Upper lobe of right lung (tissue), 1 donor: ENCODE measurements around the gene CD34. TPM values are rescaled to one million over a fixed set of nuclear protein-coding genes. Genes with fewer than 3 reads are reported as not detected.

Source experiments
- ATAC-seq: fragments of 200-7000 bp; cut with Tn5 transposase; one replicate; pipeline ENCODE4 v1.9.1; 2020; ENCODE audit warnings: mild to moderate bottlenecking, moderate library complexity
- DNase-seq: peaks from one replicate; pipeline ENCODE4 v3.0.0-alpha.2; 2020
- H3K27ac ChIP-seq: fragments of 200-600 bp; one replicate; pipeline ENCODE4 v1.8.0; 2022
- H3K27me3 ChIP-seq: fragments of 200-600 bp; one replicate; pipeline ENCODE4 v1.8.0; 2022; ENCODE audit warnings: mild to moderate bottlenecking
- H3K36me3 ChIP-seq: fragments of 200-600 bp; one replicate; pipeline ENCODE4 v1.8.0; 2022
- H3K4me1 ChIP-seq: fragments of 200-600 bp; one replicate; pipeline ENCODE4 v1.8.0; 2022
- H3K4me3 ChIP-seq: fragments of 200-600 bp; one replicate; pipeline ENCODE4 v1.8.0; 2022; ENCODE audit warnings: mild to moderate bottlenecking
- H3K9me3 ChIP-seq: fragments of 200-600 bp; one replicate; pipeline ENCODE4 v1.8.0; 2022
- intact Hi-C: fragments of 100-400 bp; cut with DNase I; formaldehyde crosslinking; loops from one replicate; pipeline ENCODE4 v1.11.0; 2022
- total RNA-seq: library from RNA; stranded (reverse); fragmentation: NEBNext Ultra II Directional; extraction: Animal tissue kit (Norgen Biotek cat#: 25700); gene quantifications from one replicate; pipeline ENCODE4 v1.2.1, GENCODE V29; 2021
- TF ChIP-seq, protein P1 (sequence below): fragments of 200-600 bp; IDR thresholded peaks from one replicate; pipeline ENCODE4 v1.8.0; 2022; ENCODE audit warnings: antibody characterized with exemption
- donor health status: DM: no; HTN: yes; CAD: no; lungs with severe emphysema.

Gene CD34
- total RNA-seq, 1 donor from 2014 or later, result 50.7 TPM

DNA sequence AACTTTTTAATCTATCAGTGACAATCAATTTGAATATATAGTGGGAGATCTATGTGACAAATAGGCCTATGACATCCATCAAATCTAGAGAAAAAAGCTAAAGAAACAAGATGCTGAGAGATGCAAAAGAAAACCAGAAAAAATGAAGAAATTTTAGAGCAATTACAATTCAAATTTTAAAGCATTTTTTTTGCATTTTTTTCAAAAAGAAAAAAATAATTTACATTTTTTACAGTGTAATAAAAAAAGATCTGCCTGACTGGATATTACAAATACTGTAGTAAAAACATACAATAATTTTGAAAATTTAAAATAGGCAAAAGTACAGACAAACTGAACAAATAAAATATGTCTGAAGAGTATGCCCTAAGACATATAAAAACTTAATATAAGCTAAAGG is 14.4 kb downstream of the CD34 start:
- Histone ChIP-seq H3K27ac (no peak overlapping the region), H3K9me3 (no peaks in the 10 kb centered on the region), H3K4me1 (no peaks in the 10 kb centered on the region), H3K36me3 (no peaks in the 10 kb centered on the region), H3K4me3 (no peak overlapping the region), H3K27me3 (no peaks in the 10 kb centered on the region)
- DNase-seq, result no peak
- ATAC-seq, result no peak
- TF ChIP-seq, protein P1, sequence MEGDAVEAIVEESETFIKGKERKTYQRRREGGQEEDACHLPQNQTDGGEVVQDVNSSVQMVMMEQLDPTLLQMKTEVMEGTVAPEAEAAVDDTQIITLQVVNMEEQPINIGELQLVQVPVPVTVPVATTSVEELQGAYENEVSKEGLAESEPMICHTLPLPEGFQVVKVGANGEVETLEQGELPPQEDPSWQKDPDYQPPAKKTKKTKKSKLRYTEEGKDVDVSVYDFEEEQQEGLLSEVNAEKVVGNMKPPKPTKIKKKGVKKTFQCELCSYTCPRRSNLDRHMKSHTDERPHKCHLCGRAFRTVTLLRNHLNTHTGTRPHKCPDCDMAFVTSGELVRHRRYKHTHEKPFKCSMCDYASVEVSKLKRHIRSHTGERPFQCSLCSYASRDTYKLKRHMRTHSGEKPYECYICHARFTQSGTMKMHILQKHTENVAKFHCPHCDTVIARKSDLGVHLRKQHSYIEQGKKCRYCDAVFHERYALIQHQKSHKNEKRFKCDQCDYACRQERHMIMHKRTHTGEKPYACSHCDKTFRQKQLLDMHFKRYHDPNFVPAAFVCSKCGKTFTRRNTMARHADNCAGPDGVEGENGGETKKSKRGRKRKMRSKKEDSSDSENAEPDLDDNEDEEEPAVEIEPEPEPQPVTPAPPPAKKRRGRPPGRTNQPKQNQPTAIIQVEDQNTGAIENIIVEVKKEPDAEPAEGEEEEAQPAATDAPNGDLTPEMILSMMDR, result no peak
- intact Hi-C loops, result no loop called here

DNA sequence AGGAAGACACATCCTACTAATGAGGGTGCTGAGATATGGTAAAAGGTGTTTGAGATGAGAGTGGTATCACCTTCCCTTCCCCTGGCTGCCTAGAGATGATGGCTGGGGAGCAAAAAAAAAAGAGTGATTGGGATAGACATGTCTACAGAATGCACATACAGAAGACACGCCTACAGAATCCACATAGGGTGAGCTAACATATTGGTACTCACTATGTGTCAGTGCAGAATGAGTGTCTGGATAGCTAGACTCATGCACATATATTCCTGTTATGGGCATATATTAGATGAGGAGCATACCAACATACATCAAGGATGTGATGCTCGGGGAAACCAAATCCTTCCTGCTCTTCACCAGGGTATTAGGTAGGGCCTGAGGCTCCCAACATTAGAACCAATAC is 16.2 kb downstream of the CD34 start:
- no peaks in the 10 kb centered on the region for H3K27me3 ChIP-seq
- no peaks in the 10 kb centered on the region for H3K9me3 ChIP-seq
- peaks cover 17% of the 10 kb centered on the region for H3K4me1 ChIP-seq
- intact Hi-C loops, result no loop called here
- H3K27ac ChIP-seq, result no peak overlapping the region
- ATAC-seq, result no peak
- TF ChIP-seq, protein P1, result no peak
- H3K4me3 ChIP-seq, result no peak overlapping the region
- H3K36me3 ChIP-seq, result no peaks in the 10 kb centered on the region
- DNase-seq, result no peak

DNA sequence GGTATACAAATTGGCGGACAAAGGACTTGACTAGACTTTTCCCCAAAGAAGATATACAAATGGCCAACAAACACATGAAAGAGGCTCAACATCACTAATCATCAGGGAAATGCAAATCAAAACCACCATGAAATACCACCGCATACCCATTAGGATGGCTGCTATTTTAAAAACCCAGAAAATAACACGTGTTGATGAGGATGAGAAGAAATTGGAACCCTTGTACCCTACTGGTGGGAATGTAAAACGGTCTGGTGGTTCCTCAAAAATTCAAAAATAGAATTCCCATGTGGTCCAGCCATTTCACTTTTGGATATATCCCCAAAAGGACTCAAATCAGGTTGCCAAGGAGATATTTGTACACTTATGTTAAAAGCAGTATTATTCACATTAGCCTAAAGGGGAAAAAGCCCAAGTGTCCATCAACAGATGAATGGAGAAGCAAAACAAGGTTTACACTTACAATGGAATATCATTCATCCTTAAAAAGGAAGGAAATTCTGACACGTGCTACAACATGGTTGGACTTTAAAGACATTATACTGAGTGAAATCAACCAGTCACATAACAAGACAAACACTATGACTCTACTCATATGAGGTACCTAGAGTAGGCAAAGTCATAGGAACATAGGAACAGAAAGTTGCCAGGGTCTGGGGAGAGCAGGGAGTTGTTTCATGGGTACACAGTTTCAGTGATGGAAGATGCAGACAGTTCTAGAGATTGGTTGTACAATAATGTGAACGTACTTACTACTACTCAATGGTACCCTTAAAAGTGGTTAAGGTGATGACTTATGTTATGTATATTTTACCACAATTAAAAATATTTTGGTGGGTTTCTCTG is 17.0 kb downstream of the CD34 start:
- no peak overlapping the region for H3K27ac ChIP-seq
- TF ChIP-seq, protein P1, result no peak
- H3K9me3 ChIP-seq, result no peaks in the 10 kb centered on the region
- no peaks in the 10 kb centered on the region for H3K27me3 ChIP-seq
- H3K36me3 ChIP-seq, result no peaks in the 10 kb centered on the region
- no peak for DNase-seq
- peaks cover 24% of the 10 kb centered on the region for H3K4me1 ChIP-seq
- H3K4me3 ChIP-seq, result no peak overlapping the region
- intact Hi-C loops, result no loop called here
- ATAC-seq, result no peak

GRCh38 chr1:207892764-207893163 is 18.2 kb downstream of the CD34 start:
- H3K4me1 ChIP-seq, result peaks cover 35% of the 10 kb centered on the region
- H3K4me3 ChIP-seq, result no peak overlapping the region
- intact Hi-C loops, result no loop called here
- peak overlapping the region; percentile 6 for H3K27ac ChIP-seq
- no peaks in the 10 kb centered on the region for H3K9me3 ChIP-seq
- no peaks in the 10 kb centered on the region for H3K36me3 ChIP-seq
- TF ChIP-seq, protein P1, result no peak
- ATAC-seq, result peak; percentile 4
- no peaks in the 10 kb centered on the region for H3K27me3 ChIP-seq
- DNase-seq, result no peak

- intact Hi-C loops, result no loop called here
- H3K27me3 ChIP-seq, result no peaks in the 10 kb centered on the region
- H3K27ac ChIP-seq, result peak overlapping the region; percentile 81
- H3K4me3 ChIP-seq, result no peak overlapping the region
- no peaks in the 10 kb centered on the region for H3K36me3 ChIP-seq
- no peak for DNase-seq
- peaks cover 35% of the 10 kb centered on the region for H3K4me1 ChIP-seq
- no peaks in the 10 kb centered on the region for H3K9me3 ChIP-seq
- ATAC-seq, result no peak
- TF ChIP-seq, protein P1, result no peak
Measured at GRCh38 chr1:207891148-207891547, 19.8 kb downstream of the CD34 start.
